ENCODE data around the gene ELP4.

GRCh38 chr11:31499576-31500178 lies 9.9 kb upstream of the ELP4 start:
- TF ChIP-seq POLR2A (IDR thresholded peaks at IDR 0.05): no peak
- TF ChIP-seq CTCF (IDR thresholded peaks at IDR 0.05 in 4 of 5, conservative IDR thresholded peaks at IDR 0.05 in 1 of 5): no peak
